OCI-LY3 (cell line): Measurements from ENCODE around the gene CHN2.

Source experiments
- H2AFZ ChIP-seq: fragments of 200-600, 300-600 bp; shearing (Covaris generic); 2 replicates; pipeline ENCODE4 v1.6.0; 2014; ENCODE audit warnings: antibody characterized with exemption, low read depth, low read length
- H3K27ac ChIP-seq: fragments of 200-600, 300-600 bp; sonication (generic); 2 replicates; pipeline ENCODE4 v1.5.1; 2014; ENCODE audit warnings: mild to moderate bottlenecking, low read length, moderate library complexity, mixed read lengths
- H3K27me3 ChIP-seq: fragments of 200-600, 300-600 bp; sonication (generic); 2 replicates; pipeline ENCODE4 v1.6.1; 2014; ENCODE audit warnings: low read depth, low read length, mixed read lengths
- H3K36me3 ChIP-seq: fragments of 200-600, 300-600 bp; sonication (generic); replicated peaks from 2 replicates; pipeline ENCODE3; 2014; ENCODE audit warnings: low read depth, low read length, mixed read lengths
- H3K4me1 ChIP-seq: fragments of 300-600, 200-600 bp; sonication (generic); 2 replicates; pipeline ENCODE4 v1.6.1; 2014; ENCODE audit warnings: low read length, mixed read lengths
- H3K4me2 ChIP-seq: fragments of 200-600, 300-600 bp; sonication (generic); 2 replicates; pipeline ENCODE4 v1.6.1; 2014; ENCODE audit warnings: low read length, mixed read lengths
- H3K4me3 ChIP-seq: fragments of 300-600, 200-600 bp; sonication (generic); 2 replicates; pipeline ENCODE4 v1.5.1; 2014; ENCODE audit warnings: antibody characterized with exemption, mild to moderate bottlenecking, low read length, moderate library complexity
- H3K79me2 ChIP-seq: fragments of 300-600, 200-600 bp; shearing (Covaris generic); 2 replicates; pipeline ENCODE4 v1.6.1; 2014; ENCODE audit warnings: mild to moderate bottlenecking, low read length, mixed read lengths
- H3K9ac ChIP-seq: fragments of 300-600, 200-600 bp; shearing (Covaris generic); 2 replicates; pipeline ENCODE4 v1.6.0; 2014; ENCODE audit warnings: mild to moderate bottlenecking, low read length, moderate library complexity
- H3K9me3 ChIP-seq: fragments of 200-600, 300-600 bp; shearing (Covaris generic); 2 replicates; pipeline ENCODE4 v1.6.1; 2014; ENCODE audit warnings: low read length, mixed read lengths; ENCODE audit not compliant: insufficient read depth
- H4K20me1 ChIP-seq: fragments of 200-600, 300-600 bp; sonication (generic); 2 replicates; pipeline ENCODE4 v1.6.1; 2016; ENCODE audit warnings: low read length, mixed read lengths; ENCODE audit not compliant: insufficient read depth
- EZH2phosphoT487 ChIP-seq: fragments of 200-600 bp; shearing (Covaris generic); IDR thresholded peaks from 2 replicates; pipeline ENCODE4 v1.6.1; 2018; ENCODE audit warnings: antibody characterized with exemption, mixed run types, low read depth
- TF ChIP-seq, protein P1 (sequence below): fragments of 200-600, 300-600 bp; sonication (generic); IDR thresholded peaks from 2 replicates; pipeline ENCODE4 v1.5.1; 2014; ENCODE audit warnings: antibody characterized with exemption, low read length, low read depth

CHN2 gene

DNA sequence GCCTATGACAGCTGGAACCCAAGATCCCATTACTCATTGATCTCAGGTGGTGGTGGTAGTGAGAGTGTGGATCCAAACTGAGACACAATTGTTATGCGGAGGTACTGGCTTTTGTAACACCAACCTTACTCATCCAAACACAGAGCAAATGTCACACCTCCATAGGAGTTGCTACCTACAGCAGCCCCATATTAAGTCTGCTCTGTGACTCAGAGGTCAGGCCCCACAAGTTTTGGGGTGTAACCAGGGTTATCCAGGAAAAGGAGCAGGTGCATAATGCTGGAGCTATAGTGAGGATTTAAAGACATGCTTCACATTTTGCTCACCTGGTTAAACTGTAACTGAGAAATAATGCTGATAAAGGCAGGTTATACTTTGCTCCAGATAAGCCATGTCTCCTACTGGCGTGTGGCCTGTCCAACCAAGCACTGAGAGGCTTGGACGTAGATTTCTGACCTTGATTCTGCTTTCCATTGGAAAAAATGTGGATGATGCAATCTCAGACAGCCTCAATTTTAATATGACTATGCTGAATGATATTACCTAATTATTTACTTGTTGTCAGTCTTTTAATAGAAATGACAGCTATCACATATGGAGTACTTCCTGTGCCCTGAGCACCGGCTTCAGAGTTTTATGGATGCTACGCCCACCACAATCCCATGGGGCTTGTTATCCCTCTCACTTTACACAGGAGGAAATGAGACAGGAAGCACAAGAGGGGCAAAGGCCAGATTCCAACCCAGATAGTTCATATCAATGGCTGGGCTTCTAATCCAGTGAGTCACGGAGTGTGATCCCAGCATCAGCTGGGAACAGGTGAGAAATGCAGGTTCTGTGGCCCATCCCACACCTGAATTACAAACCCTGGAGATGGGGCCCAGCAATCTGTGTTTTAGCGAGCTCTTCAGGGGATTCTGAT is 181.3 kb downstream of the CHN2 start:
- no peak overlapping the region for H3K4me3 ChIP-seq
- no peak overlapping the region for H3K27ac ChIP-seq
- no peaks in the 10 kb centered on the region for H3K9me3 ChIP-seq
- H4K20me1 ChIP-seq, result no peaks in the 10 kb centered on the region
- H2AFZ ChIP-seq, result no peak overlapping the region
- TF ChIP-seq, protein P1, sequence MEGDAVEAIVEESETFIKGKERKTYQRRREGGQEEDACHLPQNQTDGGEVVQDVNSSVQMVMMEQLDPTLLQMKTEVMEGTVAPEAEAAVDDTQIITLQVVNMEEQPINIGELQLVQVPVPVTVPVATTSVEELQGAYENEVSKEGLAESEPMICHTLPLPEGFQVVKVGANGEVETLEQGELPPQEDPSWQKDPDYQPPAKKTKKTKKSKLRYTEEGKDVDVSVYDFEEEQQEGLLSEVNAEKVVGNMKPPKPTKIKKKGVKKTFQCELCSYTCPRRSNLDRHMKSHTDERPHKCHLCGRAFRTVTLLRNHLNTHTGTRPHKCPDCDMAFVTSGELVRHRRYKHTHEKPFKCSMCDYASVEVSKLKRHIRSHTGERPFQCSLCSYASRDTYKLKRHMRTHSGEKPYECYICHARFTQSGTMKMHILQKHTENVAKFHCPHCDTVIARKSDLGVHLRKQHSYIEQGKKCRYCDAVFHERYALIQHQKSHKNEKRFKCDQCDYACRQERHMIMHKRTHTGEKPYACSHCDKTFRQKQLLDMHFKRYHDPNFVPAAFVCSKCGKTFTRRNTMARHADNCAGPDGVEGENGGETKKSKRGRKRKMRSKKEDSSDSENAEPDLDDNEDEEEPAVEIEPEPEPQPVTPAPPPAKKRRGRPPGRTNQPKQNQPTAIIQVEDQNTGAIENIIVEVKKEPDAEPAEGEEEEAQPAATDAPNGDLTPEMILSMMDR, result no peak
- TF ChIP-seq EZH2phosphoT487, result no peak
- H3K9ac ChIP-seq, result no peak overlapping the region
- H3K4me2 ChIP-seq, result no peak overlapping the region
- H3K27me3 ChIP-seq, result no peaks in the 10 kb centered on the region
- H3K36me3 ChIP-seq, result no peaks in the 10 kb centered on the region
- no peaks in the 10 kb centered on the region for H3K4me1 ChIP-seq
- no peaks in the 10 kb centered on the region for H3K79me2 ChIP-seq

DNA sequence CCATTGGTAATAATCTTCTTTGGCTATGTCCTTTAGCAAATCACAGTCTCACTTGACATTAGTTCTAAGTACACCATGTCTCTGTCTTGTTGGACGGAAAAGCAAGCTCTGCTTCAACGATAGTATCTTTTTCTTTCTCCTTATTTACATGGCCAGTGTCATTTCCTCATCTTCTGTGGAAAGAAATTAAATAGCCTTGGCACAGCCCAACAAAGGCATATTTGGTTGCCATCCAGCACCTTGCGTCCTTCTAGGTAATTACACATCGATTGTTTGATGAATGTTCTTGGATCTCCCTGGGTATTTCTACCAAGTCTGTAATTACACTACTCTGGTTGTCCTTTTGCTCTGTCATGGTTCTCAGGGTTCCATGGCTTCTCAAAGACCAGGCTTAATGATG is 183.1 kb downstream of the CHN2 start:
- no peaks in the 10 kb centered on the region for H3K36me3 ChIP-seq
- H3K9ac ChIP-seq, result no peak overlapping the region
- no peaks in the 10 kb centered on the region for H3K27me3 ChIP-seq
- no peaks in the 10 kb centered on the region for H3K9me3 ChIP-seq
- no peaks in the 10 kb centered on the region for H3K4me1 ChIP-seq
- no peak for TF ChIP-seq EZH2phosphoT487
- TF ChIP-seq, protein P1, result no peak
- no peaks in the 10 kb centered on the region for H4K20me1 ChIP-seq
- H3K27ac ChIP-seq, result no peak overlapping the region
- no peak overlapping the region for H3K4me3 ChIP-seq
- H3K79me2 ChIP-seq, result no peaks in the 10 kb centered on the region
- no peak overlapping the region for H3K4me2 ChIP-seq
- H2AFZ ChIP-seq, result no peak overlapping the region

DNA sequence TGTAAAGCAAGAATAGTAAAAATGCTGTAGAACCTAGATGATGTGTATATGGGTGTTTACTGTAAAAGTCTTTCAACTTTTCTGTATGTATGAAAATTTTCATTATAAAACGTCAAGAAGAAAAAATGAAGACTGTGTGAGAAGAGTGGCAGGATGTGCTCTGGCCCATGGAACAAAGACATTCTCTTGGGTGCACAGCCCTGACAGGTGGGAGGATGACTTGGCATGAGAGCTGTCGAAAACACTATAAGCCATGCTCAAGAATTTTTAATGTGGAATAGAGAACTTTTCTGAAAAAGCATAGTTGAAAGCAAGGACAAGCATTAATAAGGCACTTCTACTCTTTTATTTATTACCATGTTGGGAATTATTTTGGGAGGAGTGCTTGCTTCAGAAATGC is 185.0 kb downstream of the CHN2 start:
- H3K27me3 ChIP-seq, result no peaks in the 10 kb centered on the region
- no peaks in the 10 kb centered on the region for H3K9me3 ChIP-seq
- H3K27ac ChIP-seq, result no peak overlapping the region
- no peaks in the 10 kb centered on the region for H3K4me1 ChIP-seq
- H3K9ac ChIP-seq, result no peak overlapping the region
- H3K79me2 ChIP-seq, result no peaks in the 10 kb centered on the region
- no peak overlapping the region for H3K4me2 ChIP-seq
- no peak overlapping the region for H2AFZ ChIP-seq
- H4K20me1 ChIP-seq, result no peaks in the 10 kb centered on the region
- H3K4me3 ChIP-seq, result no peak overlapping the region
- TF ChIP-seq, protein P1, result no peak
- TF ChIP-seq EZH2phosphoT487, result no peak
- H3K36me3 ChIP-seq, result no peaks in the 10 kb centered on the region

DNA sequence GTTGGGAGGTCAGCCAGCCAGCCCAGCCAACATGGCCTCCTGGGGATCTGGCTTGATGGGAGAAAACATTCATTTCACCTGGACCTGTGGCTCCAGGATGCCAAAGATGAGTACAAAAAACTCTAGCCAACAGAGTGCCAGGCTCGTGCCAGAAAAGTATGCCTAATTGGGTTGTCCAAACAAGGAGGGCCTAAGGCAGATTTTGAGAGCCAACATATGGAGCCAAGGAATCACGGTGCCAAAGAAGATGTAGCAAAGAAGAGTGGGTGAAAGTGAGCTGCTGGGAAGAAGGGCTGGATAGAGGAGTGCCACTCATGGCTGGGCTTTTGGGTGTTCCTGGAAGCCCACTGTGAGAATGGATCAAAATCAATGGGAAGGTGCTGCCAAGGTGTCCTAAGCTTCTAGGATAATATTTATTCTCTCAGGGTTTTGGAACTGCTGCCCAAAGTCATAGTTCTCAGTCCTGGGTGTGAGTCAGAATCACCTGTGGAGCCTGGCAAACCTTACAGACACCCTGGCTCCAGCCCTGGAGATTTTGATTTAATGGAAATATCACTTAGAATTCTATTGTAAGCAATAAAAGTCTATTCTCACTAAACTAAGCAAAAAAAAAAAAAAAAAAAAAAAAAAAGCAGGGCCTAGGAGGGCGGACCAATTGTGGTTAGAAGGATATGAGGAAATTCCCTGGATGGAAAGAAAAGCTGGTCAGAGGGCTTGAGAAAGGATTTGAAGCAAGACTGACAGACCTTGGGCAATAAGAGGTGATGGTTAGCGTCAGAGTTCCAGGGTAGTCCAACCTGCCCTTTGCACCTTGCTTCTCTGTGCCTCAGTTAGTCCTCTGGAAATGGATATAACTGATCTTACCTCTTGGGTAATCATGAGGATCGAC is 186.9 kb downstream of the CHN2 start:
- Histone ChIP-seq H3K9me3 (no peaks in the 10 kb centered on the region), H3K4me3 (no peak overlapping the region), H2AFZ (no peak overlapping the region), H3K4me2 (no peak overlapping the region), H3K27ac (no peak overlapping the region), H3K36me3 (no peaks in the 10 kb centered on the region), H3K79me2 (no peaks in the 10 kb centered on the region), H3K4me1 (no peaks in the 10 kb centered on the region), H3K27me3 (no peaks in the 10 kb centered on the region), H4K20me1 (no peaks in the 10 kb centered on the region), H3K9ac (no peak overlapping the region)
- TF ChIP-seq, protein P1, result no peak
- no peak for TF ChIP-seq EZH2phosphoT487
